Dermis microvascular lymphatic vessel endothelial cell (primary cell): ENCODE data around the gene RER1. TPM values are rescaled to one million over a fixed set of nuclear protein-coding genes. Genes with fewer than 3 reads are reported as not detected.

ENCODE experiments used
- DNase-seq, 2 donors: peaks; one replicate each; pipeline versions ENCODE4 v3.0.0 to v3.0.0-alpha.2; 2010; ENCODE audit warnings: low read depth in 2 of 2
- total RNA-seq: library from RNA; depleted of rRNA; stranded (reverse); fragments of >200 nt; gene quantifications from 2 replicates; pipeline ENCODE4 v1.2.1, GENCODE V29; 2014

The RER1 gene
- total RNA-seq, 1 donor from 2014 or later, result 44.5 TPM

DNA sequence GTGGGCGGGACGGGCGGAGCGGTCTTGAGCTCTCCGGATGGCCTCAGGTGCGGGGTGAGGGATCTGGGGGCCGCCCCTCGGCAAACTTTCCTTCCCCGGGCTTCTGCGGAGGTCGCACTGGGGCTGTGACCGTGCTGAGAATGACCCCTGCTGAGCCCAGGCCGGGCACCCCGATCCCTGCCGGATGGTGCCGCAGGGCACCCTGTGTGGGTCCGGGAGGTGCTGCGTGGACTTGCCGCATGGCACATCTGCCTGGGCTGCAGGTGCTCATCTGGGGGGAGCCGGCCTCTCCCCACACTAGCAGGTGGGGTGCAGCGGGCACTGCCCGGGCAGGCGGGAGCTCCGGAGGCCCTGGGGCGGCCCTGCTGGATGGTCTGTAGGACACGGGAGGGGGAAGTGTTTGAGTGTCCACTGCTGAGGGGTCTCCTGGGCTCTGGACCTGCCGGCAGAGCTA lies 52.5 kb downstream of the RER1 start:
- DNase-seq, result no peak

DNA sequence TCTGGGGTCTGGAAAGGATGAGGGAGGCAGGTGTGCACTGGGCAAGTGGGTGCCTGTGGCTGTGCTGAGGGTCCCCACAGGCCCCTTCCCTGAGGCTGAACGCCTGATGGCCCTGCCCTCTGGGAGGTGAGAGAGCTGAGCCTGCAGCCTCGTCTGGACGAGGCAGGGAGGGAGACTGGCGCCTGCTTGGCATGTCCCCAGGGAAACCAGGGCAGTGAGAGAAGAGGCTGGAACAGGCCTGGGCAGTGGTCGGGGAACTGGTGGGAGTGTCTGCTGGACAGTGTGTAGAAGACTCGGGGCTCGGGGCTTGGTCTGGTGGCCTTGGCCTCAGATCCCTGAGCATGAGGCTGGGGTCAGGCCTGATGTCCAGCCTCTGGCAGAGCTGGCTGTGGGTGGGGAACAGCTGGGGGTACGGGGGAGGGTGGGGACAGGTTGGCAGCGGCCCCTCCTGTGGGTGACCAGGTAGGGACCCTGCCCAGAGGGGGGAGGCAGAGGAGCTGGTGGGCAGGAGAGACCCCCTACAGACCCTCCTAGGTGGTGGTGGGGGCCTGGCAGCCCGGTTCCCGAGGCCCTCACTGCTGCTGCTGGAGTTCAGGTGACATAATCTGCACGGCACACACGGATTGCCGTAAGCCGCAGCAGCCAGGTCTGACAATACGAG lies 53.7 kb downstream of the RER1 start:
- no peak for DNase-seq

DNA sequence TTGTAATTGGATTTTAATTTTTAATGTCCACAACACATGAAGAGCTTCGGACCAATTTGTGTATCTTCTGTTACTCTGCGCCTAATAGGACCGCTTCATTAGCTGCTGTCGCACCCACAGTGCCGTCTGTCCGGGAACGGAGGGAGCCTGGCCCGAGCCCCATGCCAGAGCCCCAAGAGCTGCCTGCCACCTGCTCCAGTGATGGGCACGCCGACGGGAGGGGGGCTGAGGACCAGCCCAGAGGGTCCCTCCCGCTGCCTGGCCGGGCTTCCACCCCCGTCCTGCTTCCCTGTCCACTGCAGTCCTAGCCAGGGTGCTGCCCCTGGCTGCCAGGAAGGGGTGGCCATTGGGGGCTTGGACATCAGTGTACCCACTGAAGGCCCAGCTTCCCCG lies 54.2 kb downstream of the RER1 start:
- DNase-seq, result no peak

DNA sequence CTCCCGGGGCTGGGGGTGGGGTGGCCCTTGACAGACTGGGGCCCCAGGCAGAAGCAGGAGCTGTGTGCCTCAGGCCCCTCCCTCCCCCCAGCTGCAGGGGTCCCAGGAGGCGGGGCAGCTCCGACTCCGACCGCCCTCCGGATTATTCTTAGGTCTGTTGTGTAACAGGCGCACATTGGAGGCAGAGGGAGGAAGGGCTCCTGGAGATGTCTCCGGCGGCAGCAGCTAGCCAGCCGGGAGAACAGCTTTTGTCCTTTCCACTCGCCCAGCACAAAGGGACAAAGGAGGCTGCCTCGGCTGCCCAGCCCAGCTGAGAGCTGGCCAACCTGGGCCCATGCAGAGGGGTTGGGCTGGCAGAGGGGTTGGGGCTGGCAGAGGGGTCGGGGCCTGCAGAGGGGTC lies 54.8 kb downstream of the RER1 start:
- DNase-seq, result no peak

DNA sequence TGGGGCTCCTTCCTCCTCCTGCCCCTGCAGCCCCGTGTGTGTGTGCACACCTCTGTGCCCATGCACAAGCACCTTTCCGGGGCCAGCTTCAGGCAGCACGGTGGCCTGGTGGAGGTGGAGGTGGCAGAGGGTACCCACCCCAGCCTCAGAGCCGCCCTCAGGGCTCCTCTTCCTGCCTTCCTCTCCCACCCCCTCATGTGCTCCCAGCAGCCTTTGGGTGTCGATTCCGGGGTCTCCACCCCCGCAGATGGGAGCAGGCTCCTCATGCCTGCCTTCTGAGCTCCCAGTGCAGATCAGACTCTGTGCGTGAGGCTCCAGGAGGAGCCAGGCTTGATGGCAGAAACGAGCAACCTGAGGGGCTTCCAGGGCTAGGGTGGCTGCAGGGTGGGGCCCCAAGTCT lies 55.2 kb downstream of the RER1 start:
- no peak for DNase-seq

DNA sequence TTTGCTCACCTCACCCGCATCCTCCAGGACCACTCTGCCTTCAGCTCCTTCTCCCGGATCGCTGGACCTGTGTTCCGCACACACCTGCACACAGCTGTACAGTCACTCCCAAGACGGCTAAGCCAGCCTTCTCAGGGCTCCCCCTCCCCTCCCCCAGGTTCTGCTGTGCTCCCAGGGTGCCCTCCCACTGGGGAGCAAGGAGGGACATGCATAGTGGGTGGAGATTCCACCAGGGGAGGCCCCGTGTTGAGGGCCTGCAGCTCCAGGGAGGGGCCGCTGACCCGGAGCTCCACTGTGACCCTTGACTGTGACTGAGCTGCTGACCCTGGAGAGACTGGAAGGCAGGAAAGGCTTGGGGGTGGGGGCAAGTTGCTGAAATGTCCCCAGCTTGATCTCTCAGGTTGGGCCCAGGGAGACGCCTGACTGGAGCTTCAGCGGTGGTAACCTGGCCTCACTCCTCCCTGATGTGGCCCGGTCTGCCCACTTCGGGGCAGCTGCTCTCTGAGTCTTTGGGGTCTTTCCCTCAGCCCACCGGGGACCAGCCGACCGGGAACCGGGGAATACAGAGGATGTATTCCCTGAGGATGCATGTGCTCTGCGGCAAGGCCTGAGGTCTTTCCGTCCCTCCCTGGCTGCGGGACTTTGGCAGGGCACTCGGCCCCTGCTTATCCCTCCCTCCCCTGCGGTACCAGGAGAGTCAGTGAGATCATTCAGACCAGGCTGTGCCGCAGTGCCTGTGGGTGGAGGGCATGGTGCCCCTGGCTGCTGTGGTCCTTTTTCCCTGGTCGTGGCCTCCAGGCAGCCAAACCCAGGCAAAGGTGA lies 55.8 kb downstream of the RER1 start:
- no peak for DNase-seq

DNA sequence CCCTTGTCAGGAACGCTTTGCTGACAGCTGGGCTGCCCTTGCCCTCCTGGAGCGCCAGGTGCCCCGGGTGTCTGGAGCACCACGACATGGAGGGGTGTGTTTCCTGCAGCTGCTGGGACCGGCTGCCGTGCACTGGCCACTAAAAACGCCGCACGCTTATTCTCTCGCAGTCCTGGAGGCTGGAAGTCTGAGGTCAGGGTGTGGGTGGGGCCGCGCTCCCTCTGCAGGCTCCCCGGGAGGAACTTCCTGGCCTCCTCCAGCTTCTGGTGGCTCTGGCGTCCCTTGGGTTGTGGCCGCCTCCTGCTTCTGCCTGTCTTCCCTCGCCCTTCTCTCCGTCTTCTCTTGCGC lies 56.4 kb downstream of the RER1 start:
- DNase-seq, result peak in 1 of 2 donors; percentile 35

DNA sequence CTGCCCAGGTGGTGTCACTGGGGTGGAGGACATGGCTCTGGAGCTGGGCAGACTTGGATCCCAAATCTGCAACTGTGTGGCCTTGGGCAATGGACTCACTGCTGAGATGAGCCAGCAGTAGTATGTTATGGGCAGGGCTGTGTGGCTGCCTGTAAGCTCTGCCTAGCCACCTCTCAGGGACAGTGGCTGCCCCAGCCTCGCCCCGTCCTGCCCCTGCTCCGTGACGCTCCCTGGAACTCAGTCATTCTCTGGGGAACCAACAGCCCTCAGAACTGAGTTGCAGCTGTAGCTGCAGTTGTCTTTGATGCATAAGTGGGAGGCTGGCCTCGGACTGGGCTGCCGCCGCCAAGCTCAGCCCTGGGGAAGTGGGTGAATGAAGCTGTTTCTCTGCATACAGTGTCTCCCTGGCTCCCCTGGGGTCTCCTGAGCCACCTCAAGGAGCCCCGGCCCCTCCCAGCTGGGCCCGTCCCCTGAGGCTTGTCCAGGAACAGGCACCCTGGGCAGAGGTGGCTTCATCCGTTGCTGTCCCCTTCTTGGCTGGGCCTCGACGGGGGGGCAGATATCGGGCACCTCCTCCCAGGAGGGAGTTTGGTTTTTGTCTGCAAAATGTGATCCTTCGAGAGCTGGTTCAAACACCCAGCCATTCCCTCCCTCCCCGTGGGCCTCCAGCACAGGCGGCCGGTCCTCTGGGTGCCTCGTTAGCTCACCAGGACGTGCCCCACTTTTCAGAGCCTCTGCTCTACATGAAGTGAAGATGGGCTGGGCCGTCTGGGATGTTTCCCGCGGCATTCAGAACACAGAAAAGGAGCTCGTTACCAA lies 58.2 kb downstream of the RER1 start:
- DNase-seq, result no peak

DNA sequence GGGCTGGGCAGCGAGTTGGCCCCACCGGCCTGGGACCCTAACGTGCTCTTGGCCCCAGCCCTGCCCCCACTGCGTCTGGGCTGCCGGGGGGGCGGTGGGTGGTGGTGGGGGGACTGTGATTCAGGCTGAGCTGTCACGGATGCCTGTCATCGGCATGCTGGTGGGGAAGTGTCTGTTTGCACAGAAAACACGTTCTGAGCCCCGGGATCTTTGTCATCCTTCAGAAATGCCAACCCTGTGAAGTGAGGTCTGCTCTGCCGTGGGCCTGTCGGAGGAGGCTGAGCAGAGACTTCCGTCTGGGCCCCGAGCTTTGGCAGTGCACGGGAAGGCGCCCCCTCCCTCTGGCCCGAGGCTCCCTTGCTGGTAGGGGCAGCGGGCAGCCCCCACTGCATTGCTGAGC lies 60.1 kb downstream of the RER1 start:
- DNase-seq, result peak in 1 of 2 donors; percentile 78

DNA sequence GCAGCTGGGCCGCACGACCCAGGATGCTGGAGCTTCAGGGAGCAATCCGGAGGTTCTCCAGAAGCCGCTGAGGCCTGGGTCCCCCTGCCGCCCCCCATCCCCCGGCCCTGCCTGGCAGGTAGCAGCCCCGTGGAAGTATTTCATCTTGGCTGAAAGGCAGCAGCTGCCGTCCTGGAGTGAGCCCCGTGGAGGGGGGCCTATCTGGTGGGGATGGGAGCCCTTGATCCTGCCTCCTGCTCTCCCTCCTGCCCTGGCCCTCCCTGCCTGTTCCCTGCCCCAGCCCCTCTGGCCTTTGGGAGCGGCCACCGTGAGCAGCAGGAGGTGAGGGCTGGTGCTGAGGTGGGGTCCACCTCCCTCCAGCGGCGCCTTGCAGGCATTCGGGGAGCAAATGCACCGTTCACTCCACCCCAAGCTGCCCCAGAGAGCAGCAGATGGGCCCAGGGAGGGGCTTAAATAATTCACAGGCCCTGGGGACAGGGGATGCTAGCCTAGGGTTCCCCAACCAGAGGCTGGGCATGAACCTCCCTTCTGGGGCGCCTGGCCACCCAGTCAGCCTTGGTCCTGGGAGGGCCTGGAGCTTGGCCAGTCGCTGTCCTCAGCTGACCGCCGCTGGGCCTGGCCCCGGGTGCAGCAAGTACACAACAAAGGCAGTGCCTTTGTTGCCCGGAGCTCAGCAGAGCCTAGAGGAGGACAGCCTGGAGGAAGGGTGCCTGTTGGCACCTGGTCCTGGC lies 60.7 kb downstream of the RER1 start:
- peak in 1 of 2 donors; percentile 15 for DNase-seq

DNA sequence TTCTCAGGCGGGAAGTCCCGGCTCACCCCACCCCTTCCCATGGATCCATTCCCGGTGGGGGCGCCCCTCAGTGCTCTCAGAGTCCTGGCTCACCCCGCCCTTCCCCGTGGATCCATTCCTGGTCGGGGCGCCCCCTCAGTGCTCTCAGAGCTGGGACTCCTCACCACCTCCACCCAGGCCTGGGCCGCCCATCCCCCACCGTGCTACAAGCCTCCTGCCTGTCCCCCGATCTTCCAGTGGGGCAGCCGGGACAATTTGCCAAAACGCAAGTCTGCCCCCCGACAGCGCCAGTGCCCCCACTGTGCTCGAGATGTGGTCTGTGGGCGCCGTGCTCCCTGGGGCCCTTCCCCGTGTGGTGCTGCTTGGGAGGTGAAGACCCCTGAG lies 61.3 kb downstream of the RER1 start:
- no peak for DNase-seq

DNA sequence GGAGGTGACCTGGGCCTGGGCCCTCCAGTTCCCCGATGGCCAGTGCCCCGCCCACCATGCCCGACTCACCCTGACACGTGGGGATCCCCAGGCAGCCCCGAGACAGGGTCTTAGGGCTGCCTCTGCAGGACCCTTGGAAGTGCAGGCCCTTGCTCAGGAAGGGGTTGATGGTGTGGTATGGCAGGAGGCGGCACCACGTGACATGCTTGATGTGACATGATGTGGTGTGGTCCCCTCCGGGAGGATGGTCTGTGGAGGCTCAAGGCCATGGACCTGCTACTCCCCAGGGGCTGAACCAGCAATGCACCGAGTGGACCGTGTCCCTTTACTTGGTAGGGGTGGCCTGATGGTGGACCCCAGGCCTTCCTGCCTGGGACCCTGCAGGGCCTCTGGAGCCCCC lies 62.6 kb downstream of the RER1 start:
- DNase-seq, result no peak

Other genes starting within 250 kb of the RER1 start
- gene FAAP20, start 197.1 kb upstream of the RER1 start, total RNA-seq, result 10.3 and 20.9 TPM in 2 replicates
- 12.7 and 23.1 TPM in 2 replicates for gene SKI, start 163.5 kb upstream of the RER1 start, total RNA-seq
- 3.1 and 3.5 TPM in 2 replicates for gene MORN1, start 287 bp upstream of the RER1 start, total RNA-seq
- 24.9 and 37.3 TPM in 2 replicates for gene PEX10, start 20.7 kb downstream of the RER1 start, total RNA-seq
- under 0.01 TPM in 2 replicates for gene PLCH2, start 84.4 kb downstream of the RER1 start, total RNA-seq
- 18.6 and 25.9 TPM in 2 replicates for gene PANK4, start 134.8 kb downstream of the RER1 start, total RNA-seq
- gene HES5, start 138.4 kb downstream of the RER1 start, total RNA-seq, result 0.13 TPM in 2 replicates
- gene TNFRSF14, start 164.5 kb downstream of the RER1 start, total RNA-seq, result 66.8 and 150 TPM in 2 replicates
- 55.7 and 107 TPM in 2 replicates for gene PRXL2B, start 194.9 kb downstream of the RER1 start, total RNA-seq
- 2.8 and 3.6 TPM in 2 replicates for gene MMEL1, start 241.2 kb downstream of the RER1 start, total RNA-seq